Natural killer cell (primary cell): ENCODE data around the gene CRYBA1. TPM values are rescaled to one million over a fixed set of nuclear protein-coding genes. Genes with fewer than 3 reads are reported as not detected.
"Not testable (repeated sequence)": the region's sequence is repeated elsewhere in the genome, so short reads cannot be mapped to it uniquely, and the experiment has no call there.

Source experiments
- ATAC-seq, 3 donors: fragments of 150-1000 bp in 2 of 3; fragments of 200-7000 bp in 1 of 3; cut with Tn5 transposase; 1 replicate in 1 of 3; 2 replicates in 2 of 3; pipeline ENCODE4 v1.10.0; 2021; ENCODE audit warnings: mild to moderate bottlenecking in 2 of 3, moderate library complexity in 2 of 3
- DNase-seq, 2 donors: peaks; one replicate each; pipeline versions ENCODE4 v3.0.0 to v3.0.0-alpha.2; 2013 to 2021; ENCODE audit warnings: mixed read lengths in 1 of 2
- H3K27ac ChIP-seq: one replicate; pipeline ENCODE4 v1.5.1; 2013; ENCODE audit warnings: mild to moderate bottlenecking, low read length
- H3K27me3 ChIP-seq: one replicate; pipeline ENCODE4 v1.6.1; 2013; ENCODE audit warnings: low read length; ENCODE audit not compliant: control insufficient read depth, insufficient read depth
- H3K36me3 ChIP-seq: one replicate; pipeline ENCODE4 v1.6.1; 2013; ENCODE audit warnings: low read length; ENCODE audit not compliant: control insufficient read depth, insufficient read depth
- H3K4me1 ChIP-seq: one replicate; pipeline ENCODE4 v1.6.1; 2013; ENCODE audit warnings: low read length; ENCODE audit not compliant: control insufficient read depth, insufficient read depth
- H3K4me3 ChIP-seq: one replicate; pipeline ENCODE4 v1.5.1; 2013; ENCODE audit warnings: low read length
- H3K9me3 ChIP-seq: one replicate; pipeline ENCODE4 v1.6.1; 2013; ENCODE audit warnings: low read length; ENCODE audit not compliant: control insufficient read depth, insufficient read depth
- H3K27ac Mint-ChIP-seq, 2 donors: one replicate each; pipeline ENCODE4 v1.8.0; 2022; ENCODE audit warnings: mild to moderate bottlenecking in 2 of 2, mixed read lengths in 2 of 2, moderate library complexity in 1 of 2
- H3K27me3 Mint-ChIP-seq, 2 donors: one replicate each; pipeline ENCODE4 v1.8.0; 2022; ENCODE audit warnings: low read depth in 2 of 2, mixed read lengths in 2 of 2
- H3K36me3 Mint-ChIP-seq: one replicate; pipeline ENCODE4 v1.8.0; 2022; ENCODE audit warnings: mixed read lengths
- H3K4me1 Mint-ChIP-seq, 2 donors: one replicate each; pipeline ENCODE4 v1.8.0; 2022; ENCODE audit warnings: mixed read lengths in 2 of 2
- H3K4me3 Mint-ChIP-seq: one replicate; pipeline ENCODE4 v1.8.0; 2022; ENCODE audit warnings: mild to moderate bottlenecking, moderate library complexity, mixed read lengths
- H3K9me3 Mint-ChIP-seq, 2 donors: one replicate each; pipeline ENCODE4 v1.8.0; 2022; ENCODE audit warnings: mixed read lengths in 2 of 2
- CTCF ChIP-seq: fragments of 200-600 bp; IDR thresholded peaks from one replicate; pipeline ENCODE4 v1.8.0; 2022; ENCODE audit warnings: antibody characterized with exemption
- WGBS: methylation state at CpG from one replicate; pipeline ENCODE4 v1.1.7; 2013; ENCODE audit warnings: missing lambda C conversion rate; ENCODE audit not compliant: insufficient coverage; 5-methylcytosine and 5-hydroxymethylcytosine counted together
- intact Hi-C: fragments of 100-400 bp; cut with micrococcal nuclease; formaldehyde crosslinking; loops from one replicate; pipeline ENCODE4 v1.14.2; 2022
- total RNA-seq, 4 donors: library from RNA; stranded (reverse); fragments of 120-200 nt in 1 of 4; gene quantifications; one replicate each; pipeline versions ENCODE4 v1.2.3 to v1.2.4, GENCODE V29; 2013 to 2022

Gene CRYBA1
- total RNA-seq, 3 donors from 2014 or later (not counting 1 experiment from before 2014, with no cell fraction given), result not detected

DNA sequence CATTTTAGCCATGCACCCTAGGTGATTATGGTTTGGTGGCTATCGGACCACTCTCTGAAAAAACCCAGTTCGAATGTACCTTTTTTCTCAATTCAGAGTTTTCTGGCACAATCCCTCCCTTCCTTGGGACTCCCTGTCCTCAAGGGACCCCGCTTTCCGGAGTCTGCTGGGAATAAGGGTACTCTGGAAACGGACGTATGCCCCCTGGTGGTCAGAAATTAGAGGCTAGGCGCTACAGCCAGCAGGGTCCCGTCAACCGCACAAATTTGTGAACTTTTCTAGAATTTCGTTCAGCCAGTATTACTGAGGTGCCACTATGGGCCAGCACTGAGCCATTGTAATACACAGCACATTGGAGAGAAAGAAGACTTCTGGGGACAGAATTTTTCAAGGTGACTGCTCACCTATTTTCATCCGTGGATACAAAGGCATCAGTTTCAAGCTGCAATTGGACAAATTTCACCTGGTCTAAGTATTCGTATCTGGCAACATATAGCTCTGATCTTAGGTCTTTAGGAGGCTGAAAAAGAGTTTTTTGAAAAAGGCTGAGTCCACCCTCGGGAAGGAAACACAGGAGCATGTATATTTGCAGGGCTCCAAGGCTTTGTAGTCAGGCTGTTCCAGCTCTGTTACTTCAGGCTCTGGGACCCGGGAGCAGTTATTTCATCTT, 27.1 kb upstream of the CRYBA1 start:
- H3K36me3 Mint-ChIP-seq, result no peaks in the 10 kb centered on the region
- no peaks in the 10 kb centered on the region for H3K9me3 Mint-ChIP-seq
- intact Hi-C loops, result loop anchor here (1.0 to 5.0 kb wide), 3 partner anchors 70 to 74 kb away; partner anchors contain the start of gene NUFIP2
- no peak overlapping the region for H3K27ac Mint-ChIP-seq
- no peak overlapping the region for H3K4me3 Mint-ChIP-seq
- peaks cover 0 to 5% of the 10 kb centered on the region in 2 donors for H3K4me1 Mint-ChIP-seq
- WGBS, result 21% methylated on average over 14 of the region's 14 CpGs
- Histone ChIP-seq H3K9me3 (no peaks in the 10 kb centered on the region), H3K27ac (no peak overlapping the region), H3K27me3 (no peaks in the 10 kb centered on the region), H3K4me3 (no peak overlapping the region), H3K4me1 (peaks cover 4% of the 10 kb centered on the region), H3K36me3 (no peaks in the 10 kb centered on the region)
- peak; percentile 57 to 85 for DNase-seq
- TF ChIP-seq CTCF, result peak; percentile 88
- peak; percentile 73 to 95 (median 94) for ATAC-seq
- peaks cover 0 to 2% of the 10 kb centered on the region in 2 donors for H3K27me3 Mint-ChIP-seq

DNA sequence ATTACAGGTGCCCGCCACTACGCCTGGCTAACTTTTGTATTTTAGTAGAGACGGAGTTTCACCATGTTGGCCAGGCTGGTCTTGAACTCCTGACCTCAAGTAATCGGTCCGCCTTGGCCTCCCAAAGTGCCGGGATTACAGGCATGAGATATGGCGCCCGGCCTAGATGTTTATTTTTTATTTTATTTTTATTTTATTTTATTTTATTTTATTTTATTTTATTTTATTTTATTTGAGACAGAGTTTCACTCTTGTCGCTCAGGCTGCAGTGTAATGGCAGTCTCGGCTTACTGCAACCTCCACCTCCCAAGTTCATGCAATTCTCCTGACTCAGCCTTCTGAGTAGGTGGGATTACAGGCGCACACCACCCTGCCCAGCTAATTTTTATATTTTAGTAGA, 25.3 kb upstream of the CRYBA1 start:
- H3K27me3 ChIP-seq, H3K4me1 Mint-ChIP-seq, H3K36me3 ChIP-seq, H3K4me1 ChIP-seq, ATAC-seq, H3K27ac ChIP-seq, H3K27ac Mint-ChIP-seq, H3K4me3 Mint-ChIP-seq, H3K27me3 Mint-ChIP-seq, DNase-seq, H3K4me3 ChIP-seq, H3K36me3 Mint-ChIP-seq, intact Hi-C loops, H3K9me3 ChIP-seq, H3K9me3 Mint-ChIP-seq: not testable (repeated sequence)
- WGBS, result 95% methylated on average over 9 of the region's 11 CpGs

DNA sequence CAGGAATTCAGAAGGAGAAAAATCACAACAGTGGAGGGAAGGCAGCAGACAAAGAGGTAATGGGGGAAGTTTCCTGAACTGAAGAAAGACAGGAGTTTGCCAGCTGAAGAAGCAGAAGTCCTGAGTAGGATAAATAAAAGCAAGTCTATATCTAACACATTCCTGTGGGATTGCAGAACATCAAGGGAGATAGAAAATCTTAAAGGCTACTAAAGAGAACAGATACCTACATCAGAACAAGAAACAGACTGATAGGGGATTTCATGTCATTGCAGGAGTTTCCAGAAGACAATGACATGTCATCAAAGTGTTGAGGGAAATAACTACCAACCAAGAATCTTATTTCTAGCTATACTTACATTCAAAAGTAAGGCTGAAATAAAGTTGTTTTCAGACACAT, 21.3 kb upstream of the CRYBA1 start:
- Histone ChIP-seq H3K9me3 (no peaks in the 10 kb centered on the region), H3K27ac (no peak overlapping the region), H3K27me3 (peaks cover 2% of the 10 kb centered on the region), H3K4me1 (no peaks in the 10 kb centered on the region), H3K4me3 (no peak overlapping the region), H3K36me3 (no peaks in the 10 kb centered on the region)
- DNase-seq (no peak), ATAC-seq (no peak)
- intact Hi-C loops, result no loop called here
- H3K27ac Mint-ChIP-seq, result no peak overlapping the region
- no peak overlapping the region for H3K4me3 Mint-ChIP-seq
- no peak for TF ChIP-seq CTCF
- no peaks in the 10 kb centered on the region for H3K4me1 Mint-ChIP-seq
- H3K27me3 Mint-ChIP-seq, result no peaks in the 10 kb centered on the region
- no peaks in the 10 kb centered on the region for H3K9me3 Mint-ChIP-seq
- no peaks in the 10 kb centered on the region for H3K36me3 Mint-ChIP-seq

GRCh38 chr17:29233301-29233700, 13.4 kb upstream of the CRYBA1 start:
- no peak overlapping the region for H3K4me3 Mint-ChIP-seq
- no peak overlapping the region for H3K4me3 ChIP-seq
- no peaks in the 10 kb centered on the region for H3K27me3 Mint-ChIP-seq
- ATAC-seq (no peak), DNase-seq (no peak)
- H3K27ac ChIP-seq, result no peak overlapping the region
- H3K9me3 Mint-ChIP-seq, result no peaks in the 10 kb centered on the region
- no peak overlapping the region for H3K27ac Mint-ChIP-seq
- TF ChIP-seq CTCF, result no peak
- no peaks in the 10 kb centered on the region for H3K9me3 ChIP-seq
- H3K36me3 ChIP-seq, result no peaks in the 10 kb centered on the region
- WGBS, result 90% methylated on average over 1 of the region's 1 CpG
- H3K36me3 Mint-ChIP-seq, result no peaks in the 10 kb centered on the region
- peaks cover 2% of the 10 kb centered on the region for H3K27me3 ChIP-seq
- no peaks in the 10 kb centered on the region for H3K4me1 ChIP-seq
- intact Hi-C loops, result no loop called here
- no peaks in the 10 kb centered on the region for H3K4me1 Mint-ChIP-seq

- H3K4me1 ChIP-seq, H3K9me3 Mint-ChIP-seq, ATAC-seq, H3K27me3 ChIP-seq, intact Hi-C loops, H3K36me3 Mint-ChIP-seq, H3K4me1 Mint-ChIP-seq, H3K27me3 Mint-ChIP-seq, H3K27ac ChIP-seq, H3K9me3 ChIP-seq, H3K36me3 ChIP-seq, DNase-seq, H3K4me3 Mint-ChIP-seq, H3K4me3 ChIP-seq, H3K27ac Mint-ChIP-seq: not testable (repeated sequence)
- 100% methylated on average over 1 of the region's 7 CpGs for WGBS
These were observed 11.7 kb upstream of the CRYBA1 start for GRCh38 chr17:29234972-29235371.
